ENCODE measurements around the gene FCER1A. TPM values are rescaled to one million over a fixed set of nuclear protein-coding genes. Genes with fewer than 3 reads are reported as not detected.

FCER1A gene
- total and polyA plus RNA-seq, 8 donors = 1.1 to 5.2 (median 3.2) TPM; not detected in 4

DNA sequence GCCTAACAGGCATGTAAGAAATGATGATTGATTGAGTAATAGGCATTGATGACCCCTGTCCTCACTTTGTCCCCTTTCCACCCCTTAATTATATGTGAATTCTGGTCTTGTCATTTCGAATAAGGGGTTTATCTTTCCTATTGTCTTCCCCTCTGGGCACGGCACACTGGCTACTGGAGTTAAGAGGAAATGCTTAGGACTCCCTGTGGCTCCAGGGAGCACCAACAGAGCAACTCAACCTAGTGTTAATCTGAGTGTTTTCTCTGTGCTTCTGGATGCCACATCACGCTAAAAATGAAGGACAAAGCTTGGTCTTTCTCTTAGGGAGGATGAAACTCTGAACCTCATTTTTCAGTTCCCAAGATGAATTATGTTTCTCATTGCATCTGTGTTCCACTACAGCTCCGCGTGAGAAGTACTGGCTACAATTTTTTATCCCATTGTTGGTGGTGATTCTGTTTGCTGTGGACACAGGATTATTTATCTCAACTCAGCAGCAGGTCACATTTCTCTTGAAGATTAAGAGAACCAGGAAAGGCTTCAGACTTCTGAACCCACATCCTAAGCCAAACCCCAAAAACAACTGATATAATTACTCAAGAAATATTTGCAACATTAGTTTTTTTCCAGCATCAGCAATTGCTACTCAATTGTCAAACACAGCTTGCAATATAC lies 5.3 kb downstream of the FCER1A start:
- intact Hi-C loops (cut with DNase I; ENCODE audit: low total_unique reads) = no loop called here
- Histone ChIP-seq H3K4me1 (no peaks in the 10 kb centered on the region), H3K36me3 (no peaks in the 10 kb centered on the region), H3K4me3 (no peak overlapping the region), H3K27ac (no peak overlapping the region), H3K27me3 (no peaks in the 10 kb centered on the region), H3K9me3 (no peaks in the 10 kb centered on the region)
- TF ChIP-seq POLR2A (IDR thresholded peaks at IDR 0.05) (no peak), EP300 (IDR thresholded peaks at IDR 0.05) (no peak), POLR2AphosphoS5 (IDR thresholded peaks at IDR 0.05) (no peak)
- TF ChIP-seq, protein P1, sequence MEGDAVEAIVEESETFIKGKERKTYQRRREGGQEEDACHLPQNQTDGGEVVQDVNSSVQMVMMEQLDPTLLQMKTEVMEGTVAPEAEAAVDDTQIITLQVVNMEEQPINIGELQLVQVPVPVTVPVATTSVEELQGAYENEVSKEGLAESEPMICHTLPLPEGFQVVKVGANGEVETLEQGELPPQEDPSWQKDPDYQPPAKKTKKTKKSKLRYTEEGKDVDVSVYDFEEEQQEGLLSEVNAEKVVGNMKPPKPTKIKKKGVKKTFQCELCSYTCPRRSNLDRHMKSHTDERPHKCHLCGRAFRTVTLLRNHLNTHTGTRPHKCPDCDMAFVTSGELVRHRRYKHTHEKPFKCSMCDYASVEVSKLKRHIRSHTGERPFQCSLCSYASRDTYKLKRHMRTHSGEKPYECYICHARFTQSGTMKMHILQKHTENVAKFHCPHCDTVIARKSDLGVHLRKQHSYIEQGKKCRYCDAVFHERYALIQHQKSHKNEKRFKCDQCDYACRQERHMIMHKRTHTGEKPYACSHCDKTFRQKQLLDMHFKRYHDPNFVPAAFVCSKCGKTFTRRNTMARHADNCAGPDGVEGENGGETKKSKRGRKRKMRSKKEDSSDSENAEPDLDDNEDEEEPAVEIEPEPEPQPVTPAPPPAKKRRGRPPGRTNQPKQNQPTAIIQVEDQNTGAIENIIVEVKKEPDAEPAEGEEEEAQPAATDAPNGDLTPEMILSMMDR (IDR thresholded peaks at IDR 0.05) = no peak
- WGBS, 5 donors = 34 to 46% (median 43%) methylated on average over 5 of the region's 5 CpGs
- no peak for DNase-seq

DNA sequence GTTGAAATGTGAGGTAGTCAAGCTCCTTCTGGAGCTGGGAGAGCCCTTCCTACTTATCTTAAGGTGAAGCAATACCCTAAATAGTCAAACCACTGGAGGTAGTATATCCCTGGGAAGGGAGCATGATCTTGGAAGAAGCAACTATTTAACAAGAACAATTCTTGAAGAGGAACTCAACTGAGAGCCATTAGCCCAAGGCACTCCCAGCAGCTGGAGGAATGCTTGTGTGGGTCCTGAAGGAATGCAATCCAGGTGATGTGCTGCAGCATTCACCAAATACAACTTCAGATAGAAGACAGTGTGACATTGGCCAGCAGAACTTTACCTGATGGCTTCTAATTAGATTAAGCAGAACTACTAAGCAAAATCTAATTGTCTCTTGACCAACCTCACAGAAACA lies 9.5 kb downstream of the FCER1A start:
- Histone ChIP-seq H3K27ac (no peak overlapping the region), H3K4me3 (no peak overlapping the region), H3K9me3 (no peaks in the 10 kb centered on the region), H3K4me1 (no peaks in the 10 kb centered on the region), H3K27me3 (no peaks in the 10 kb centered on the region), H3K36me3 (no peaks in the 10 kb centered on the region)
- TF ChIP-seq, protein P1 (IDR thresholded peaks at IDR 0.05) = no peak
- no peak for TF ChIP-seq POLR2AphosphoS5 (IDR thresholded peaks at IDR 0.05)
- DNase-seq = no peak
- intact Hi-C loops (cut with DNase I; ENCODE audit: low total_unique reads) = no loop called here

DNA sequence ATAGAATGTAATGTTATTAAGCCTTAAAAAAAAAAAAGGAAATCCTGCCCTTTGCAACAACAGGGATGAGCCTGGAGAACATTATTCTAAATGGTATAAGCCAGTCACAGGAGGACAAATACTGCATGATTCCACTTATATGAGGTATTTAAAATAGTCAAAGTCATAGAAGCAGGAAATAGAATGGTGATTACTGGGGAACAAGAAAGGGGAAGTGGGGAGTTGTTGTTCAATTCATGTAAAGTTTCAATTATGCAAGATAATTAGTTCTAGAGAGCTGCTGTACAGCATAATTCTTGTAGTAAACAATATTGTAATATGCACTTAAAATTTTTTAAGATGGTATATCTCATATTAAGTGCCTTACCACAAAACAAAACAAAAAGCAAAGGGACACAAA lies 13.2 kb downstream of the FCER1A start:
- DNase-seq = no peak
- H3K27ac ChIP-seq = no peak overlapping the region
- no peak for TF ChIP-seq EP300 (IDR thresholded peaks at IDR 0.05)
- TF ChIP-seq, protein P1 (IDR thresholded peaks at IDR 0.05) = no peak
- H3K9me3 ChIP-seq = no peaks in the 10 kb centered on the region
- H3K36me3 ChIP-seq = no peaks in the 10 kb centered on the region
- H3K4me1 ChIP-seq = no peaks in the 10 kb centered on the region
- intact Hi-C loops (cut with DNase I; ENCODE audit: low total_unique reads) = no loop called here
- H3K27me3 ChIP-seq = no peaks in the 10 kb centered on the region
- no peak overlapping the region for H3K4me3 ChIP-seq

DNA sequence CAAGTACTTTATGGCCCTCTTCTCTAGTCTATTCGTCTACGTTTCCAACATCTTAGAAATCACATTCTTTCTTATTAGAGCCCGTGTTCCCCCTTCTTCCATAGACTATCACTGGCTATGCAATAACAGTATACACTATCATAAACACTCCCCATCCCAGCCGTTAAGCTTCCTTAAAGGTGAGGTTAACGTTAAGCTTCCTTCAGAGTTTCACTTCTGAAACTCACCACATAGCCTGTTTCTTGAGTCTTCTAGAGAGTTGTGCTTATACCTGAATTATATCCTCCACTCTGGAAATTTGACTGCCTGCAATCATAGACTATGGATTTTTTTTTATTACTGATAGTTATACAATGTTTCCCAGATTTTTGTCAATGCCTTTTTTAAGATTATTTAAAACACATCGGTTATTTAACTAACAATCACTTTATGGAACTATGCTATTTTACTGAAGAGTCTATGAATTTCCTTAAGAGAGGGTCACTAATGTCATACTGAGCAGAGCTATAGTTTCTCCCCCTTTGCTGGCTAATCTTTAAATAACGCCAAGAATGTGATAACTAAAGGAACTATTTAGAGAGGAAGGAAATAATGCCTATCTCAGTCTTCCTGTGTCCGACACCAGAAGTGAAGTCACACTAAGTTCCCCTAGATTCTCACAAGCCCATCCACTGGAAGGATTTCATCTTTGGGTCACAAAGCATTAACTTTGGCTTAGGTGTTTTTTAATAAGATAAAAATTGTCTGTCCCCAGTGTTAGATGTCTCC lies 16.8 kb downstream of the FCER1A start:
- intact Hi-C loops (cut with DNase I; ENCODE audit: low total_unique reads) = no loop called here
- no peaks in the 10 kb centered on the region for H3K36me3 ChIP-seq
- H3K4me1 ChIP-seq = no peaks in the 10 kb centered on the region
- no peak for DNase-seq
- no peak overlapping the region for H3K4me3 ChIP-seq
- no peak overlapping the region for H3K27ac ChIP-seq
- H3K9me3 ChIP-seq = peaks cover 0 to 5% (median 0%) of the 10 kb centered on the region in 4 donors
- TF ChIP-seq POLR2A (IDR thresholded peaks at IDR 0.05) (no peak), POLR2AphosphoS5 (IDR thresholded peaks at IDR 0.05) (no peak), EP300 (IDR thresholded peaks at IDR 0.05) (no peak)
- TF ChIP-seq, protein P1 (IDR thresholded peaks at IDR 0.05) = no peak
- no peaks in the 10 kb centered on the region for H3K27me3 ChIP-seq
- WGBS, 5 donors = 60 to 72% (median 70%) methylated on average over 8 of the region's 8 CpGs
